GM23338 (cell line): Measurements from ENCODE around the gene SLC2A14. TPM values are rescaled to one million over a fixed set of nuclear protein-coding genes. Genes with fewer than 3 reads are reported as not detected.
"Not testable (repeated sequence)": the region's sequence is repeated elsewhere in the genome, so short reads cannot be mapped to it uniquely, and the experiment has no call there.

Experiments used
- ATAC-seq: fragments of 200-7000 bp; cut with Tn5 transposase; 3 replicates; pipeline ENCODE4 v1.9.1; 2020
- DNase-seq: peaks from one replicate; pipeline ENCODE4 v3.0.0-alpha.2; 2015; ENCODE audit warnings: low spot score
- H2AFZ ChIP-seq: fragments of 200-600 bp; sonication (generic); 2 replicates; pipeline ENCODE4 v1.8.0; 2016; ENCODE audit warnings: antibody characterized with exemption, mild to moderate bottlenecking, moderate library complexity
- H3F3A ChIP-seq: fragments of 200-600 bp; sonication (generic); replicated peaks from 2 replicates; pipeline ENCODE4 v1.8.0; 2017; ENCODE audit warnings: antibody characterized with exemption, mixed run types, low read depth
- H3K27ac ChIP-seq: fragments of 200-600 bp; sonication (generic); 2 replicates; pipeline ENCODE4 v1.6.1; 2016; ENCODE audit warnings: low read depth
- H3K27me3 ChIP-seq: fragments of 200-600 bp; sonication (generic); 2 replicates; pipeline ENCODE4 v1.8.0; 2016; ENCODE audit warnings: mild to moderate bottlenecking, mixed run types, moderate library complexity; ENCODE audit not compliant: insufficient read depth
- H3K36me3 ChIP-seq: fragments of 200-600 bp; sonication (generic); 2 replicates; pipeline ENCODE4 v1.8.0; 2016; ENCODE audit warnings: mild to moderate bottlenecking; ENCODE audit not compliant: insufficient read depth
- H3K4me1 ChIP-seq: fragments of 200-600 bp; sonication (generic); 2 replicates; pipeline ENCODE4 v1.8.0; 2016; ENCODE audit warnings: mild to moderate bottlenecking, moderate library complexity; ENCODE audit not compliant: insufficient read depth
- H3K4me2 ChIP-seq: fragments of 200-600 bp; sonication (generic); 2 replicates; pipeline ENCODE4 v1.7.1; 2017; ENCODE audit warnings: mixed run types
- H3K4me3 ChIP-seq: fragments of 200-600 bp; sonication (generic); 2 replicates; pipeline ENCODE4 v1.6.1; 2016; ENCODE audit warnings: mixed run types
- H3K79me2 ChIP-seq: fragments of 200-600 bp; sonication (generic); replicated peaks from 2 replicates; pipeline ENCODE4 v1.8.0; 2017; ENCODE audit warnings: mild to moderate bottlenecking; ENCODE audit not compliant: insufficient read depth
- H3K9me2 ChIP-seq: fragments of 200-600 bp; sonication (generic); 2 replicates; pipeline ENCODE4 v1.8.0; 2017; ENCODE audit not compliant: insufficient read depth
- H4K20me1 ChIP-seq: fragments of 200-600 bp; sonication (generic); replicated peaks from 2 replicates; pipeline ENCODE4 v1.8.0; 2017; ENCODE audit warnings: mild to moderate bottlenecking; ENCODE audit not compliant: insufficient read depth
- H3K27ac Mint-ChIP-seq: 2 replicates; pipeline ENCODE4 v1.8.0; 2020; ENCODE audit warnings: inconsistent platforms, mild to moderate bottlenecking, moderate library complexity, mixed read lengths
- H3K27me3 Mint-ChIP-seq: 3 replicates; pipeline ENCODE4 v1.8.0; 2022; ENCODE audit warnings: low read depth, mild to moderate bottlenecking, moderate library complexity, mixed read lengths, inconsistent platforms; ENCODE audit not compliant: insufficient read depth, poor library complexity
- H3K36me3 Mint-ChIP-seq: 3 replicates; pipeline ENCODE4 v1.8.0; 2021; ENCODE audit warnings: low read depth, mild to moderate bottlenecking, inconsistent platforms, moderate library complexity, mixed read lengths
- H3K4me1 Mint-ChIP-seq: 3 replicates; pipeline ENCODE4 v1.8.0; 2020; ENCODE audit warnings: mild to moderate bottlenecking, inconsistent platforms, mixed read lengths
- H3K4me3 Mint-ChIP-seq: 3 replicates; pipeline ENCODE4 v1.8.0; 2021; ENCODE audit warnings: moderate library complexity, mild to moderate bottlenecking, inconsistent platforms, mixed read lengths
- H3K9me3 Mint-ChIP-seq: 3 replicates; pipeline ENCODE4 v1.8.0; 2020; ENCODE audit warnings: moderate library complexity, mild to moderate bottlenecking, inconsistent platforms, mixed read lengths
- CREB1 ChIP-seq: fragments of 250-450 bp; sonication (Bioruptor Pico); IDR thresholded peaks from 2 replicates; pipeline ENCODE4 v1.5.0; 2020; ENCODE audit warnings: low read depth, mild to moderate bottlenecking, moderate library complexity
- EZH2 ChIP-seq: fragments of 200-600 bp; sonication (generic); IDR thresholded peaks from one replicate; pipeline ENCODE4 v1.8.0; 2017; ENCODE audit warnings: antibody characterized with exemption, mild to moderate bottlenecking, low read depth; ENCODE audit not compliant: unreplicated experiment
- EZH2phosphoT487 ChIP-seq: fragments of 200-600 bp; sonication (generic); IDR thresholded peaks from one replicate; pipeline ENCODE4 v1.8.1; 2018; ENCODE audit warnings: antibody characterized with exemption; ENCODE audit not compliant: unreplicated experiment
- JUNB ChIP-seq: IDR thresholded peaks from one replicate; pipeline ENCODE4 v1.6.1; 2016; ENCODE audit warnings: antibody characterized with exemption; ENCODE audit not compliant: unreplicated experiment
- NANOG ChIP-seq: IDR thresholded peaks from 2 replicates; pipeline ENCODE4 v1.6.1; 2016; ENCODE audit warnings: antibody characterized with exemption, borderline replicate concordance
- POLR2AphosphoS5 ChIP-seq: IDR thresholded peaks from 2 replicates; pipeline ENCODE4 v1.6.1; 2016; ENCODE audit warnings: antibody characterized with exemption, low read depth
- STAT1 ChIP-seq: IDR thresholded peaks from one replicate; pipeline ENCODE4 v1.6.1; 2016; ENCODE audit warnings: antibody characterized with exemption; ENCODE audit not compliant: unreplicated experiment
- ZNF114 ChIP-seq: fragments of 250-450 bp; sonication (Bioruptor Pico); IDR thresholded peaks from 2 replicates; pipeline ENCODE4 v1.5.0; 2020; ENCODE audit warnings: mild to moderate bottlenecking, moderate library complexity
- ZNF331 ChIP-seq: fragments of 250-450 bp; sonication (Bioruptor Pico); IDR thresholded peaks from 2 replicates; pipeline ENCODE4 v1.5.0; 2020; ENCODE audit warnings: low read depth, mild to moderate bottlenecking, moderate library complexity
- polyA plus RNA-seq: library from polyadenylated mRNA; unstranded; fragments of >200 nt; fragmentation: Nextera tagmentation; extraction: Ambion mirVana; gene quantifications from 2 replicates; pipeline ENCODE4 v1.2.1, GENCODE V29; 2016
- total RNA-seq: library from RNA; depleted of rRNA; stranded (reverse); fragments of >200 nt; shearing (Covaris generic); gene quantifications from 2 replicates; pipeline ENCODE4 v1.2.3, GENCODE V29; 2014
- TF ChIP-seq, protein P1 (sequence below), 2 experiments: fragments of 200-600 bp in 1 of 2; sonication (generic) in 1 of 2; conservative IDR thresholded peaks; 2 replicates each; pipeline versions ENCODE4 v1.5.1 to v1.6.1; 2016 to 2017; ENCODE audit warnings: antibody characterized with exemption in 2 of 2, low read depth in 2 of 2, mild to moderate bottlenecking in 2 of 2, moderate library complexity in 1 of 2
- TF ChIP-seq, protein P2 (sequence below): fragments of 250-450 bp; sonication (Bioruptor Pico); IDR thresholded peaks from 2 replicates; pipeline ENCODE4 v1.5.0; 2020; ENCODE audit warnings: mild to moderate bottlenecking, moderate library complexity
- TF ChIP-seq, protein P3 (sequence below): IDR thresholded peaks from 2 replicates; pipeline ENCODE4 v1.6.1; 2016; ENCODE audit warnings: antibody characterized with exemption

The SLC2A14 gene
- total and polyA plus RNA-seq, 2 experiments from 2014 or later: 6.8 to 31.5 TPM

DNA sequence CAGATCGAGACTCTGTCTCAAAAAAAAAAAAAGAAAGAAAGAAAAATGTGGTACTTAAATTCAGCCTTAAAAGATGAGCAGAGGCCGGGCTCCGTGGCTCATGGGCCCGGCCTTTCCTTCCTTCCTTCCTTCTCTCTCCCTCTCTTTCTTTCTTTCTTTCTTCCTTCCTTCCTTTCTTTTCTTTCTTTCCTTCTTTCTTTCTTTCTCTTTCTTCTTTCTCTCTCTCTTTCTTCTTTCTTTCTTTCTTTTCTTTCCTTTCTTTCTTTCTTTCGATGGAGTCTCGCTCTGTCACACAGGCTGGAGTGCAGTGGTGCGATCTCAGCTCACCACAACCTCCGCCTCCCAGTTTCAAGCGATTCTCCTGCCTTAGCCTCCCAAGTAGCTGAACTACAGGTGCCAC is 89.3 kb downstream of the SLC2A14 start:
- H3K4me1 Mint-ChIP-seq: peaks cover 34% of the 10 kb centered on the region
- H3K27me3 Mint-ChIP-seq, H3K9me3 Mint-ChIP-seq, H3K79me2 ChIP-seq, H3F3A ChIP-seq, H3K4me2 ChIP-seq, H3K4me3 Mint-ChIP-seq, H3K27me3 ChIP-seq, H3K27ac Mint-ChIP-seq, H4K20me1 ChIP-seq, H3K36me3 ChIP-seq, ATAC-seq, H3K36me3 Mint-ChIP-seq, H3K4me3 ChIP-seq, H2AFZ ChIP-seq, DNase-seq, H3K27ac ChIP-seq, H3K9me2 ChIP-seq: not testable (repeated sequence)
- H3K4me1 ChIP-seq: peaks cover 32% of the 10 kb centered on the region

GRCh38 chr12:7782055-7782454 is 90.7 kb downstream of the SLC2A14 start:
- H3K4me1 Mint-ChIP-seq: peaks cover 20% of the 10 kb centered on the region
- H3K4me3 Mint-ChIP-seq: no peak overlapping the region
- Histone ChIP-seq H3K4me1 (peaks cover 21% of the 10 kb centered on the region), H3K4me2 (no peak overlapping the region), H2AFZ (no peak overlapping the region), H3K79me2 (no peaks in the 10 kb centered on the region), H3K36me3 (no peaks in the 10 kb centered on the region), H3K27ac (no peak overlapping the region), H3K4me3 (no peak overlapping the region), H3K27me3 (no peaks in the 10 kb centered on the region), H3F3A (peaks cover 2% of the 10 kb centered on the region; the same call in 1 of the 2 replicates), H3K9me2 (no peaks in the 10 kb centered on the region), H4K20me1 (no peaks in the 10 kb centered on the region)
- no peaks in the 10 kb centered on the region for H3K36me3 Mint-ChIP-seq
- no peak for DNase-seq
- no peak overlapping the region for H3K27ac Mint-ChIP-seq
- H3K9me3 Mint-ChIP-seq: no peaks in the 10 kb centered on the region
- no peak for ATAC-seq
- peaks cover 4% of the 10 kb centered on the region for H3K27me3 Mint-ChIP-seq
- TF ChIP-seq, protein P1, sequence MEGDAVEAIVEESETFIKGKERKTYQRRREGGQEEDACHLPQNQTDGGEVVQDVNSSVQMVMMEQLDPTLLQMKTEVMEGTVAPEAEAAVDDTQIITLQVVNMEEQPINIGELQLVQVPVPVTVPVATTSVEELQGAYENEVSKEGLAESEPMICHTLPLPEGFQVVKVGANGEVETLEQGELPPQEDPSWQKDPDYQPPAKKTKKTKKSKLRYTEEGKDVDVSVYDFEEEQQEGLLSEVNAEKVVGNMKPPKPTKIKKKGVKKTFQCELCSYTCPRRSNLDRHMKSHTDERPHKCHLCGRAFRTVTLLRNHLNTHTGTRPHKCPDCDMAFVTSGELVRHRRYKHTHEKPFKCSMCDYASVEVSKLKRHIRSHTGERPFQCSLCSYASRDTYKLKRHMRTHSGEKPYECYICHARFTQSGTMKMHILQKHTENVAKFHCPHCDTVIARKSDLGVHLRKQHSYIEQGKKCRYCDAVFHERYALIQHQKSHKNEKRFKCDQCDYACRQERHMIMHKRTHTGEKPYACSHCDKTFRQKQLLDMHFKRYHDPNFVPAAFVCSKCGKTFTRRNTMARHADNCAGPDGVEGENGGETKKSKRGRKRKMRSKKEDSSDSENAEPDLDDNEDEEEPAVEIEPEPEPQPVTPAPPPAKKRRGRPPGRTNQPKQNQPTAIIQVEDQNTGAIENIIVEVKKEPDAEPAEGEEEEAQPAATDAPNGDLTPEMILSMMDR (conservative IDR thresholded peaks at IDR 0.05; ENCODE audit: low read depth in 2 of 2): no peak
- no peak for TF ChIP-seq POLR2AphosphoS5
- no peak for TF ChIP-seq EZH2phosphoT487
- TF ChIP-seq EZH2: no peak
- TF ChIP-seq ZNF331: no peak
- no peak for TF ChIP-seq CREB1 (CRISPR knock-in tag)
- TF ChIP-seq, protein P2, sequence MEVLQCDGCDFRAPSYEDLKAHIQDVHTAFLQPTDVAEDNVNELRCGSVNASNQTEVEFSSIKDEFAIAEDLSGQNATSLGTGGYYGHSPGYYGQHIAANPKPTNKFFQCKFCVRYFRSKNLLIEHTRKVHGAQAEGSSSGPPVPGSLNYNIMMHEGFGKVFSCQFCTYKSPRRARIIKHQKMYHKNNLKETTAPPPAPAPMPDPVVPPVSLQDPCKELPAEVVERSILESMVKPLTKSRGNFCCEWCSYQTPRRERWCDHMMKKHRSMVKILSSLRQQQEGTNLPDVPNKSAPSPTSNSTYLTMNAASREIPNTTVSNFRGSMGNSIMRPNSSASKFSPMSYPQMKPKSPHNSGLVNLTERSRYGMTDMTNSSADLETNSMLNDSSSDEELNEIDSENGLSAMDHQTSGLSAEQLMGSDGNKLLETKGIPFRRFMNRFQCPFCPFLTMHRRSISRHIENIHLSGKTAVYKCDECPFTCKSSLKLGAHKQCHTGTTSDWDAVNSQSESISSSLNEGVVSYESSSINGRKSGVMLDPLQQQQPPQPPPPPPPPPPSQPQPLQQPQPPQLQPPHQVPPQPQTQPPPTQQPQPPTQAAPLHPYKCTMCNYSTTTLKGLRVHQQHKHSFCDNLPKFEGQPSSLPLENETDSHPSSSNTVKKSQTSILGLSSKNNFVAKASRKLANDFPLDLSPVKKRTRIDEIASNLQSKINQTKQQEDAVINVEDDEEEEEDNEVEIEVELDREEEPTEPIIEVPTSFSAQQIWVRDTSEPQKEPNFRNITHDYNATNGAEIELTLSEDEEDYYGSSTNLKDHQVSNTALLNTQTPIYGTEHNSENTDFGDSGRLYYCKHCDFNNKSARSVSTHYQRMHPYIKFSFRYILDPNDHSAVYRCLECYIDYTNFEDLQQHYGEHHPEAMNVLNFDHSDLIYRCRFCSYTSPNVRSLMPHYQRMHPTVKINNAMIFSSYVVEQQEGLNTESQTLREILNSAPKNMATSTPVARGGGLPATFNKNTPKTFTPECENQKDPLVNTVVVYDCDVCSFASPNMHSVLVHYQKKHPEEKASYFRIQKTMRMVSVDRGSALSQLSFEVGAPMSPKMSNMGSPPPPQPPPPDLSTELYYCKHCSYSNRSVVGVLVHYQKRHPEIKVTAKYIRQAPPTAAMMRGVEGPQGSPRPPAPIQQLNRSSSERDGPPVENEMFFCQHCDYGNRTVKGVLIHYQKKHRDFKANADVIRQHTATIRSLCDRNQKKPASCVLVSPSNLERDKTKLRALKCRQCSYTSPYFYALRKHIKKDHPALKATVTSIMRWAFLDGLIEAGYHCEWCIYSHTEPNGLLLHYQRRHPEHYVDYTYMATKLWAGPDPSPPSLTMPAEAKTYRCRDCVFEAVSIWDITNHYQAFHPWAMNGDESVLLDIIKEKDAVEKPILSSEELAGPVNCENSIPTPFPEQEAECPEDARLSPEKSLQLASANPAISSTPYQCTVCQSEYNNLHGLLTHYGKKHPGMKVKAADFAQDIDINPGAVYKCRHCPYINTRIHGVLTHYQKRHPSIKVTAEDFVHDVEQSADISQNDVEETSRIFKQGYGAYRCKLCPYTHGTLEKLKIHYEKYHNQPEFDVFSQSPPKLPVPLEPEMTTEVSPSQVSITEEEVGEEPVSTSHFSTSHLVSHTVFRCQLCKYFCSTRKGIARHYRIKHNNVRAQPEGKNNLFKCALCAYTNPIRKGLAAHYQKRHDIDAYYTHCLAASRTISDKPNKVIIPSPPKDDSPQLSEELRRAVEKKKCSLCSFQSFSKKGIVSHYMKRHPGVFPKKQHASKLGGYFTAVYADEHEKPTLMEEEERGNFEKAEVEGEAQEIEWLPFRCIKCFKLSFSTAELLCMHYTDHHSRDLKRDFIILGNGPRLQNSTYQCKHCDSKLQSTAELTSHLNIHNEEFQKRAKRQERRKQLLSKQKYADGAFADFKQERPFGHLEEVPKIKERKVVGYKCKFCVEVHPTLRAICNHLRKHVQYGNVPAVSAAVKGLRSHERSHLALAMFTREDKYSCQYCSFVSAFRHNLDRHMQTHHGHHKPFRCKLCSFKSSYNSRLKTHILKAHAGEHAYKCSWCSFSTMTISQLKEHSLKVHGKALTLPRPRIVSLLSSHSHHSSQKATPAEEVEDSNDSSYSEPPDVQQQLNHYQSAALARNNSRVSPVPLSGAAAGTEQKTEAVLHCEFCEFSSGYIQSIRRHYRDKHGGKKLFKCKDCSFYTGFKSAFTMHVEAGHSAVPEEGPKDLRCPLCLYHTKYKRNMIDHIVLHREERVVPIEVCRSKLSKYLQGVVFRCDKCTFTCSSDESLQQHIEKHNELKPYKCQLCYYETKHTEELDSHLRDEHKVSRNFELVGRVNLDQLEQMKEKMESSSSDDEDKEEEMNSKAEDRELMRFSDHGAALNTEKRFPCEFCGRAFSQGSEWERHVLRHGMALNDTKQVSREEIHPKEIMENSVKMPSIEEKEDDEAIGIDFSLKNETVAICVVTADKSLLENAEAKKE (CRISPR knock-in tag): no peak
- TF ChIP-seq STAT1: no peak
- TF ChIP-seq JUNB: no peak
- no peak for TF ChIP-seq NANOG
- TF ChIP-seq, protein P3, sequence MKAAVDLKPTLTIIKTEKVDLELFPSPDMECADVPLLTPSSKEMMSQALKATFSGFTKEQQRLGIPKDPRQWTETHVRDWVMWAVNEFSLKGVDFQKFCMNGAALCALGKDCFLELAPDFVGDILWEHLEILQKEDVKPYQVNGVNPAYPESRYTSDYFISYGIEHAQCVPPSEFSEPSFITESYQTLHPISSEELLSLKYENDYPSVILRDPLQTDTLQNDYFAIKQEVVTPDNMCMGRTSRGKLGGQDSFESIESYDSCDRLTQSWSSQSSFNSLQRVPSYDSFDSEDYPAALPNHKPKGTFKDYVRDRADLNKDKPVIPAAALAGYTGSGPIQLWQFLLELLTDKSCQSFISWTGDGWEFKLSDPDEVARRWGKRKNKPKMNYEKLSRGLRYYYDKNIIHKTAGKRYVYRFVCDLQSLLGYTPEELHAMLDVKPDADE: no peak
- no peak for TF ChIP-seq ZNF114 (CRISPR knock-in tag)
